ENCODE results near the gene SLC38A10. TPM values are rescaled to one million over a fixed set of nuclear protein-coding genes. Genes with fewer than 3 reads are reported as not detected.

Gene SLC38A10
- total and polyA plus RNA-seq, 2 of the 13 experiments (the other 11 are each of a cell fraction or from before 2014, with no cell fraction given), result 23.4 to 55.8 TPM

DNA sequence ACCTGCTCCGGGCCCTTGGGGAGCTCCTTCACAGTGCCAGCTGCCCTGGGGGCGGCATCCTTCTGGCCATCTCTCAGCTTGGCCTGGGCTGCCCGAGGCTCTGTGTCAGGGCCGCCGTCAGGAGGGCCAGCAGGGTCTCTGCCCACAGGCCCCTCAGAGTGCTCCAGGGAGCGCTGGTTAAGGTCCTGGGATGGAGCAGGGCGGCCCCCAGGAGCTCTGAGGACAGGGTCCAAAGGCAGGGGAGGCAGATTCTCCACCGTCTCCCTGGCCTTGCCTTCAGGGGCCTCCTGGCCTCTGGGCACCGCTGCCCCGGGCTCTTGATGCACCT, 48.8 kb downstream of the SLC38A10 start:
- H3K27ac ChIP-seq (ENCODE audit: extremely low read length, insufficient read depth, low read length), result no peak overlapping the region
- intact Hi-C loops (cut with micrococcal nuclease; ENCODE audit: unreplicated experiment), result no loop called here
- TF ChIP-seq, protein P1, sequence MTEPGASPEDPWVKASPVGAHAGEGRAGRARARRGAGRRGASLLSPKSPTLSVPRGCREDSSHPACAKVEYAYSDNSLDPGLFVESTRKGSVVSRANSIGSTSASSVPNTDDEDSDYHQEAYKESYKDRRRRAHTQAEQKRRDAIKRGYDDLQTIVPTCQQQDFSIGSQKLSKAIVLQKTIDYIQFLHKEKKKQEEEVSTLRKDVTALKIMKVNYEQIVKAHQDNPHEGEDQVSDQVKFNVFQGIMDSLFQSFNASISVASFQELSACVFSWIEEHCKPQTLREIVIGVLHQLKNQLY (CRISPR knock-in tag; IDR thresholded peaks at IDR 0.05), result no peak
- TF ChIP-seq HIC2 (CRISPR knock-in tag; IDR thresholded peaks at IDR 0.05; ENCODE audit: low read depth) (no peak), TAF15 (IDR thresholded peaks at IDR 0.05; ENCODE audit: low read depth, low read length, poor library complexity, severe bottlenecking) (peak; percentile 67), NFIB (CRISPR knock-in tag; IDR thresholded peaks at IDR 0.05; ENCODE audit: borderline replicate concordance) (no peak), MAFG (CRISPR knock-in tag; IDR thresholded peaks at IDR 0.05) (no peak), ZNF251 (CRISPR knock-in tag; IDR thresholded peaks at IDR 0.05) (no peak), AGO2 (optimal IDR thresholded peaks at IDR 0.05; ENCODE audit: low read depth, low read length) (peak; percentile 9)
- no peaks in the 10 kb centered on the region for H3K27me3 ChIP-seq (ENCODE audit: control insufficient read depth in 1 of 2, insufficient read depth in 2 of 2, low read length in 2 of 2)
- H3K79me2 ChIP-seq (ENCODE audit: insufficient read depth, low read length), result peaks cover under 1% of the 10 kb centered on the region
- ChIA-PET CTCF (ENCODE audit: low intra/inter-chr PET ratio, low total read pairs) (no interaction called here), POLR2A (no interaction called here)
- peaks cover 22% of the 10 kb centered on the region for H3K4me1 ChIP-seq (ENCODE audit: insufficient read depth, low read length)
- H4K20me1 ChIP-seq (ENCODE audit: insufficient read depth, low read length), result peaks cover 4% of the 10 kb centered on the region; the same call in 1 of the 2 replicates
- H3K9ac ChIP-seq (ENCODE audit: insufficient read depth, low read depth, low read length), result no peak overlapping the region
- no peak for FAIRE-seq
- WGBS (ENCODE audit: low lambda C conversion rate), result 90% methylated on average over 2 of the region's 10 CpGs
- no peak for DNase-seq (ENCODE audit: low spot score)
- H2AFZ ChIP-seq (ENCODE audit: low read length), result no peak overlapping the region
- H3K36me3 ChIP-seq (replicated peaks in 1 of 2; ENCODE audit: control insufficient read depth in 1 of 2, insufficient read depth in 2 of 2, low read length in 2 of 2), result peaks cover 12 to 13% of the 10 kb centered on the region in 2 experiments; a peak in 3 of 5 replicates
- no peaks in the 10 kb centered on the region for H3K9me3 ChIP-seq (ENCODE audit: low read length)
- no TSS peak for BruUV-seq (replicated peaks)
- no peak overlapping the region for H3K4me2 ChIP-seq (ENCODE audit: low read depth, low read length)
- in situ Hi-C loops (cut with HindIII; ENCODE audit: extremely low pct_ligation_motif_present, low pct_unique_long_range_greater_than_20kb), result no loop called here
- peak; percentile 8 for ATAC-seq
- no peak overlapping the region for H3K4me3 ChIP-seq (replicated peaks in 1 of 3; ENCODE audit: insufficient read depth in 1 of 3, low read depth in 2 of 3, low read length in 3 of 3)

Data from HepG2 (cell line).